NCI-H524 treated with DMSO at 0.1 percent for 48 hours (cell line): ENCODE measurements around the gene PRR35.

ENCODE experiments used
- DNase-seq: peaks from one replicate; lab custom pipeline; 2025; lab: John Stamatoyannopoulos, UW

Gene PRR35

DNA sequence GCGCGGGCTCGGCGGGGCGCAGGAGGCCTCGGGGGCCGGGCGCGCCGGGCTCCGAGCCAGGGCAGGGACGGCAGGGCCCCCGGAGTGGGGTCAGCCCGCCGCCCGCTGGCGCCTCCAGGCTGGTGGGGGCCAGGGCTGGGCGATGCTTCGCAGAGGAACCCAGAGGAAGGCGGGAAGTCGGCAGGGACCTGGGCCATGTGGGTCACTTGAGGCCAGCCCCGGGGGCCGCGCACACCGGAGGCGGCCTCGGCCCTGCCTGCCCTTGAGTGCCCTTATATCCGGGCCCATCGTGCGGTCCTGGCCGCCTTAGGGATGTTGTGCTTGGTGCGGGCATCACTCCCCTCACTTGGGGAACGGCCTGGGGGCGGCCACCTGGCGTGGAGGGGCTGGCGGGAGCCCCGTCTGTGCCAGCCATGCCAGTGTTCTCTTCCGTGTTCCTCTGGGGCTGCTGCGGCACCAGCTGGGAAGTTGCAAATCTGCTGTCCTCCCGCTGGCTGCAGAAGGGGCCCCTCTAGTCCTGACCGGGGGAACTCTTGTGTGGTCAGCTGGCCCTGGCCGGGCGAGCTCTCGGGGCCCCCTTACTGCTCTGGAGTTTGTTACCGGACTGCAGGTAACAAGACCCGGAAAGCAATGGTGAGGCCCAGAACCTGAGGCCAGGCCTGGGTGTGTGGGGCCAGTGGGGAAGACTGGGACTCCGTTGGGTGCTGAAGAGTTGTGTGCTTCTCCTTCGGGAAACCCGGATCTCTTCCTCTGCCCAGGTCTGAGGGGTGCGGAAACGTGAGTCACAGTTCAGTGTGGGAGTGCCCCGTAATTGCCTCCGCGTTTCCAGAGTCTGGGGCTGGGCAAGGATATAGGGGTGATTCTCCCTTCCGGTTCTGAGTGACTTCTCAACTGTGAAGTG is 31.8 kb upstream of the PRR35 start:
- DNase-seq = no peak

DNA sequence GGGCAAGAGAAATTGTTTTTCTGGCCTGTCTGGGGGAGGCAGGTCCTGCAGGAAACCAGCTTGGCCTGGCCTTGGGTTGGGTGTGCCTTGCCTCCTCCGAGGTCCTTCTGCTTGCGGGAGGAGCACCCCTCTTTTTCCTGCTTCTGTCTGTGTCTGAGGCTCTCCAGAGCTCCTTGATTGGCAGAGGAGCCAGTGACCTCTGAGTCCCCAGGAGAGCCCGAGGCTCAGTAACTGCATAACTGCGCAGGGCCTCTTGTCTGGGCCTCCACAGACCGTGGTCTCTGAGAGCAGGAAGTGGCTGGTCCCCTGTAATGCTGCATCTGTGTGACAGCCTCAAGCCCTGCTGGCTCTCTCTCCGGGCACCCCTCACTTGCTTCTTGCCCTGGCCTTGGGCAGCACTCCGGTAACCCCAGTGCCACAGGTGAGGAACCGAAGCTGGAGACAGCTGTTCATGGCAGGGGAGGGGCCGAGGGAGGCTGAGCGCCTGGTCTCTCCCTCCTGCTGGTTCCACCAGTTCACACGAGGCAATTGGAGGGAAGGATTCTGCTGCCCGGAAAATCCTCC is 31.1 kb upstream of the PRR35 start:
- DNase-seq = no peak

DNA sequence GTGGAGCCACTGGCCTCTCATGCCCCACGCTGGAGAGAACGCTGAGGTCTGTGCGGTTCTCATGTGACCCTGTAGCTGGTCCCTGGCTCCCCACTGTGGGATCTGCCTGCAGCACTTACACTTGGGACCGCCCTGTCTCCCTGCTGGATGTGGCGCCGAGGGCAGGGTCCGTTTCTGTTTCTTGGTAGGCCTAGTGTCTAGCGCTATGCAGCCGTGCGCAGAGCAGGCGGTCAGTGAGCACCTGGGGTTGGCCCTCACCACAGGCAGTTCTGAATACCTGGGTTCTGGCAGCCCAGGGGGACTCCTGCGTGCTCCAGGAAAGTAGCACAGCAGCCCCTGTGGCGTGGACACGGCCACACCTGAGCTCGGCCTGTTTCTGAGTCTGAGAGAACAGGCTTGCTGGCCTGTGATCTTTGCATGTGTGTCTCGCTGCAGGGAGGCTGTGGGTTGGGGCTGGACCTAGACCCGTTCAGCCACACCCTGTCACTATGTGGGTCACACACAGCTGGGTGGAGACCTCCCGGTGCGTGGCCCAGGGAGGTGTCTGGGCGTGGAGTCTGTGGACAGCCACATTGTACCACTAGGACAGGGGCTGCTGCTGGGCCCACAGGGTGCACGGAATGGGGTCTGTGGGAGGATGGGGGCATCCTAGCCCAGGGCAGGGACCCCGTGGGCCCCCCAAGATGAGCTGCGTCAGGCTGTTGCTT is 29.9 kb upstream of the PRR35 start:
- DNase-seq = no peak

DNA sequence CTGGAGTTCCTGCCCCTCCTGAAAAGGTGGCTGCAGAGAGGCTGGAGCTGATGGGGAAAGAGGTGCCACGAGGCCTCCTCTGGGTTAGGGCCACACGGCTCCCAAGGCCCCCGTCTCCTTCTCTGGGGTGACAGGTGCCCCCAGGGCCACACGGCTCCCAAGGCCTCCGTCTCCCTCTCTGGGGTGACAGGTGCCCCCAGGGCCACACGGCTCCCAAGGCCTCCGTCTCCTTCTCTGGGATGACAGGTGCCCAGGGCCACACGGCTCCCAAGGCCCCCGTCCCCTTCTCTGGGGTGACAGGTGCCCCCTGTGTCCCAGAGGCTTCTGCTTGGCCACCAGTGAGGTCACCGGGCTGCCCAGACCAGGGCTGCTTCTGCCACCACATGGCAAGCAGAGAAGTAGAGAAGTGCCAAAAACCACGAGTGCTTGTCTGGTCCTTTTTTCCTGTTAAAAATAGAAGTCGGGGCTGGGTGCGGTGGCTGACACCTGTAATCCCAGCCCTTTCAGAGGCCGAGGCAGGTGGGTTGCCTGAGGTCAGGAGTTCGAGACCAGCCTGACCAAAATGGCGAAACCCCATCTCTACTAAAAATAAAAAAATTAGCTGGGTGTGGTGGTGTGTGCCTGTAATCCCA is 28.6 kb upstream of the PRR35 start:
- DNase-seq = no peak

DNA sequence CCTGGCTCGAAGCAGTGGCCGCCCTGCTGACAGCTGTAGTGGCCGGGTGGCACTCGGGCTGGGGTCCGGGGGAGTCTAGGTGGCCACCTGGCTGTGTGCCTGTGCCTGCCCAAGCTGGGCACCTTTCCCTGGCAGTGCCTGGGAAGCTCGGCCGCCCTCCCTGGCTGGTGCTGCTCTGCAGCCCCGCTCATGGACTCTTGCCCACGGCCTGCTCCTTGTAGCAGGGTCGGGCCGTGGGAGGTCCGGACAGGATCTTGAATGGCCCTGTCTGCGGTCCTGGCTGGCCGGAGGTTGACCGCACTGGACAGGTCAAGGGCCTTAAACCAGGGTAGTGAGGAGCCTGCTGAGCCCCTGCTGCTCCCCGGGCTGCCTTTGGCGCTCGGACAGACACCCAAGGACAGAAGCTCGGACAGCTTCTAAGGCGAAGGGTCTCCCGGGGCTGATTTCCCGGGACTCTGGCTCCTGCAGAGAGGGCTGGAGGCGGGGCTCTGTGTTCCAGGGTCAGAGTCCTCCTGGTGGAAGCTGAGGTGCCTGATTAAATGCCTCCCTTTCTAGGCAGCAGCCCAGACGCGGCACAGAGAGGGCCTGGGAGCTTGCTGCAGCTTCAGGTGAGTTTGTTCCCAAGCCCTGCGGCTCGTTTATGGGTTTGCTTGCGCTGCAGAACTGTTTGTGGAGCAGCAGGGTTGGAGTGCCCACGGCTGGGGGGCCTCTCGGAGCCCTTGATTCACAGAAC is 26.6 kb upstream of the PRR35 start:
- DNase-seq = no peak

DNA sequence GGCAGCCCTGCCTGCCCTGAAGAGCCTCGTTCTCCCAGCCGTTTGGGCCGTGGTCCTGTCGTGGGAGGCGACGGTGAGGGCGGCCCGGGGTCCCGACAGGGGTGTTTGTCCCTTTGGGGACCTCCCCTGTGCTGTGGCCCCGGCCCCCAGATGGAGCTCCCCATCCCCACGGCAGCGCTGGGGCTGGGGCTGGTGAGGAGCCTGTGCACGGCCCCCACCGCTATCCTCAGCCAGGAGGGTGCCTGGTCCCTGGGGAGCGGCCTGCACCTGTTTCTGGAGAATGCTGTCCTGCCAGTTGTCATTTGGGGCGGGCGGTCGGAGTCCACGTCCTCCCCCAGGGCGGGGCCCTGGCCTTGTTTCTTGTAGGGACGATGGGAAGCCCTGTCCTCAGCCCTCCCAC is 26.1 kb upstream of the PRR35 start:
- no peak for DNase-seq

DNA sequence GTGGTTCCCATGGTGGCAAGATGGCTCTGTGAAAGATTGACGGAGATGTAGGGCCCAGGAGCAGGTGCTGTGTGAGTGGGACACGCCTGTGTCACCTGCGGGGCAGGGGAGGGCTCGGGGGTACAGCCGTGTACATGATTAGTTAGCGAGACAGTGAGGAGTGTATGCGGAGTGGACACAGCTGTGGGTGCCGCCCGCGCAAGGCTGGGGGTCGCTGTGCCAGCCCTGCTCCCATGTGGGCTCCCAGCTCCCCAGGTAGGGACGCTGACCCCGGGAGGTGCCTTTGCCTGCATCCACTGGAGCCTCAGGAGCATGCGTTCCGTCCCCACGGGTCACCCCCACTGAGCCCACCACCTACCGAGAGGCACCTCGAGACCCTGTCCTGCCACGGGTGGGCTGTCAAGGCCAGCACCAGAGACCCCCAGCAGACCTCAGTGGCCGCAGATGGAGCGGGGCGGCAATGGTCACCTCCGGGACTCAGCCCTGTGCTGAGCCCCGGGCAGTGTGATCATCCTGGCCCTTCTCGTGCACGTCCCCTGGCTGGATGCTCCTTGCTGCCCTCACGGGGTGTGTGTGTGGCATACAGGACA is 25.2 kb upstream of the PRR35 start:
- DNase-seq = no peak

DNA sequence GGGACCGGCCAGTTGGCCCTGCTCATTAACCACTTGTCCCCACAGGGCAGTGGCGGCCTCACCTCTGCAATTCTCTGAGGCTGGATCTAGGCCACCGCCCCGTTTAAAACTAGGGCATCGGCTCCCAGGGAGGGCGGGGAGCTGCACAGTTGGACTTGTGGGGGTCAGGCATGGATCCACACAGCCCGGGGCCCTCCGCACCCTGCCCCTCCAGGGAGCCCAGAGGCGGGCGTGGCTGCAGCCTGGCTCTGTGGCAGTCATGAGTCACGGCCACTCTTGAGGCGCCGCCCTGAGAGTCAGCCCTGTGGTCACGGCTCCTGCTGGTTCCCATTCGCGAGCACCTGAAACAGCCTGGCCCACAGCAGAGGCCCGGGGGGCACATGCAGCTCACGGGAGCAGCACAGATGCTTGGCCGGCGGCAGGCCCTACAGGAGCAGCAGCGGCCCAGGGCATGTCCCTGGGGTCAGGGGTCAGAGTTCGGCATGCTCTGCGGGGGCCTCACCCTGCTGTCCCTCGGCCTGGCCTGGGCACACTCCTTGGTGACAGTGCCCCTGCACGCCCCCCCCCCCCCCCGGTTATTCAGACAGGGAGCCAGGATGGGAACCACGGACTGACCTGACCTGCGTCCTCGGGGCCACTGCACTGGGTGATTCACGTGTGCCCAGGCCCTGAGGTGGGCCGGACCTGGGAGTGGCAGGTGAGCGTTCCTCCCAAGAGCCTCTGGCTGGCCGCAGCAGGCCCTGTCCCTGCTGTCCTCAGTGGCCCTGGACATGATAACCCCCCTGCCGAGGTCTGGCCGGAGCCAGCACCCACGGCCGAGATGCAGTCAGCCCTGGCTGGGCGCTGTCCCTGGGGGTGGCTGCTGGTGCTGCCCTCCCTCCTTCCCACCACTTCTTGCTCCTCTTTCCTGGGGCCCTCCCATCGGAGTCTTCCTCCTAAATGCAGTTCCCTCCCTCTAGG is 24.5 kb upstream of the PRR35 start:
- DNase-seq = no peak

DNA sequence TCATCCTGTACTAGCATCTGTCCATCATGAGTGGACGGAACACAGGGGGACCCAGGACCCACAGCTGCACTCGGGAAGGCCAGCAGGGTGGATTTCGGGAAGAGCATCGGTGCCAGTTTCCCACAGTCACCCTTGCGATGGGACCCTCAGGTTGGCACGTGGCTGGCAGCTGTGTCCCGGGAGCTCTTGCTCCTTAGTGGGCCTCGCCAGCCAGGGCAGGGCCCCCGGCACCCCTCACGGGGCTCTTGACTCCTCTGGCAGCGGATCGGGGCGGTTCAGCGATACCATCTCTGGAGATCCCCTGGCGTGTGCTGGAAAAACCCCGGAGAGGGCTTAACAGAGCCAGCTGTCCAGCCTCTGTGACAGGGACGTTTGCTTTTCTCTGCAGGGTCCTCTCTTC is 23.4 kb upstream of the PRR35 start:
- no peak for DNase-seq

DNA sequence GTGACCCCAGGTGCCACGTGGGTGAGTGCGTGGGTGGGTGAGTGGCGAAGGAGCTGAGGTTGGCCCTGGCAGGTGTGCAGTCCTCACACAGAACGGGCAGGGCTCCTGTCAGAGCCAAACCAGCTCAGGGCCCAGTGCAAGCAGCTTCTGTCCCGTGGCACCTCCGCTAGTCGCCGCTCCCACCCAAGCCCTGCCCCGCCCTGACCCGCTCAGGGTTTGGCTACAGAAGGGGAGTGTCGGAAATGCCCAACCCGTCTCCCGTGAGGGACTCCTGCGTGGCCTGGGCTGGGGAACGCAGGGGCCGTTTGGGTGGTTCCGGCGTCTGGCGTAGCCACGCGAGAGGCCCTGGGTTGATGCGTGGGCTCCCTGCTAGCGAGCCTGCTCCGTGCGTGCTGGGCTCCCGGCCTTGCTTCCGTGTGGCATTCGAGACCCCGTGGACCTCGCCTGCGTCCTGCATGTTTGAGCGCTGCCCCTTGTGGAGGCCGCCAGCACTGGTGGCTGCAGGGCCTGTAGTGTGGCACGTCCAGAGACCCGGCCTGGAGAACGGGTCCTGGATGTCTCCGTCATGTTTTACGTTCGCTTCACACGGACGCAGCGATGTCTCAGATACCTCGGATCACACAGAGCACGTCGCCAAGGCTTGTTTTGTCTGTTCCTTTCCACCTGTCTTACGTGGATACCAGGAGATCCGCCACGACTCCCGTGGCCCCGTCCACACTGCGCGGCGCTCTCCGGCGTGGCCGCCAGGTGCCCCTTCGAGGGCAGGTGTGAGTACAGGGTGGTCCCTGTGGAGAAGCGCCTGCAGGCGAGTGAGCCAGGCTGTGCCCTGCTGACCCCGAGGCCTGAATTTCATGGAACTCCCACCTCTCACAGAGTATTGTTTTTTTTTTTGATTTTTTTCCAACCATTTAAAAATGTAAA is 22.5 kb upstream of the PRR35 start:
- no peak for DNase-seq

DNA sequence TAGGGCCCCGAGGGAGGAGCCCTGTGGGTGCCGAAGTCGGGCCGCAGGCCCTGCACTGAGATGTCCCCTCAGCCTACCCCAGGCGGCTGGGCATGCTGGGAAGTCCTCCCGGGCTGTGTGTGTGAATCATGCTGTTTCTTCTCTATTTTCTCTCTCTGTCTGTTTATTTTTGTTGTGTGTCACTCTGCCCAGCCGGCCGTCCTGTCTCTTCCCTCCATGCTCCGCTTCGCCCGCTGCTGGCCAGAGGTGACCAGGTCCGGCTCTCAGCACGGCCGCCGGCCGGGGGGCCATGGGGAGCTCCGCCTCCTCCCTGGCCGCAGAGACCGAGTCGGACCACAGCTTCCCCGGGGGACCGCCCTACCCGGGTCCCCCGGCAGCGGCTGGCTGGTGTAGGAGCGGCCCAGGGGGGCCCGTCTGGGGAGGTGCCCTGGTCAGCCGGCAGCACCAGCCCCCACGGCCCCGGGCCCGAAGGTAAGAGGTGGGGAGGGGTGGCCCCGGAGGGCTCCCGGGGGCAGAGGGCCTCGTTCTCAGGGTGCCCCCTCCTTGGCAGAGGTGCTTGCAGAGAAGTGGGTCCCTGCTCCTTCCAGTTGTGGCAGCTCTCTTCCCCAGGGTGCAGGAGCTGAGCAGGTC is 20.2 kb upstream of the PRR35 start:
- no peak for DNase-seq

DNA sequence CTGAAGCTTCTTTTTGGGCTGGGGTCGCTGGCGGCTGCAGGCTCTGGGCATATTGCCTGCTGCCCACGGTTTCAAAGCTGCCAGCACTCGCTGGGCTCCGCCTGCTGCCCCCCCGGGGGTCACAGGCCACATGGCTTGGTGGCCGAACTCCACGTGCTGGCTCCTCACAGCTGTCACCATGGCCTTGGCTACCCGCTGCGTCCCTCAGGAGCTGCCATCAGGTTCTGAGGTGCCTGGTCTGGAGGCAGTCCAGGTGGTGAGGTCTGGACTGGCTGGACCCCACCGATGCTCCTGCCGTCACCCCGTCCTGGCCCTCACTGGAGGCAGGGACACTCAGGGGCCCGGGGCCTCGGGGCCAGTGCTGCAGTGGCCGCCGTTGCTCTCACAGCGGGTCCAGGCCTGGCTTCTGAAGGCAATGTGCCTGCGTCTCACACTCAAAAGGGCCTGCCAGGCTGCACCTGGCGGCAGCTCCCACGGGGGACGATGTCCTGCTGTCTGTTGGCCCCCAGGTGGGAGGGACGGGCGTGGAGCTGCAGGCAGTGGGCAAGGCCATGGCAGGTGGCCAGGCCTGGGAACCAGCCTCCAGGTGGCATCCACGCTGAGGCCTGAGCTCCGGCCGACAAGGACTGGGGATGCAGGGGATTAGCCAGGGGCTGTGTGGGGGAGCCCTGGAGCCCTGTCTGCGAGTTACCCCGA is 19.4 kb upstream of the PRR35 start:
- DNase-seq = no peak

DNA sequence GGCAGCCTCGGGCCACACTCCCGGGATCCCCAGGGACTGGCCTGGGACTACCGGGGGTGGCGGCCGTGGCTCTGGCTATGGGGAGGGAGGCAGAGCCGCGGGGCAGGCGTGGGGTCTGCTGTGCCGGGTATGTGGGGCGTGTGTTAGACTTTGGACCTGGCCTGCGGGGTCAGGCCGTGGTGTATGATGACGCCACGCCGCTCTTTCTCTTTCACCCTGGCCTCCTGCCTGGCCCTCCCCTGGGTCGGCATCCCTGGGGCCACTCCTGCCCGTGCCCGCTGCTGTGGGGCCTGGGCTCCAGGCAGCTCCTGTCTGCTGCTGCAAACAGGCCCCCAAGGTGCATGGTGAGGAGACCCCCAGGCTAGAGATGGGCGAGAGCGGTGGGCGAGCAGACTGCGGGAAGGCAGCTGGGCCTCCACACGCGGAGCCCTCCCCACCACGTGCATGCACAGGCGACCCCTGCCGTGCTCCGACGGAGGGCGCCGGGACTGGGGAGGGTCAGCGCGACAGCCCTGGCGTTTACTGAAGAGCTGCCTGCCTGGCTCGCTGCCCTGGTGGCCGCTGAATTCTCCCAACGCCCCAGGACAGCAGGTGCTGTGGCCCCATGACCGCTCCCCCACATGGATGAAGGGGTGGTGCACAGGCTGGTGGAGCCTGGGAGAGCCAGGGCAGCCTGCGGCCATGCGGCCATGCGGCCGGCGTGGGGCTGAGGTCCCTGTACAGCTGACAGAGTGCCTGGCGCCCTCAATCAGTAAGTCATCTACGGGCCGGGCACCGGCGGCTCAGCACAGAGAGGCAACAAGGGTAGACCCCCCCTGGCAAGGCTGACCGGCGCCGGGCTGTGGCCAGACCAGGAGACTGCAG is 16.7 kb upstream of the PRR35 start:
- no peak for DNase-seq

DNA sequence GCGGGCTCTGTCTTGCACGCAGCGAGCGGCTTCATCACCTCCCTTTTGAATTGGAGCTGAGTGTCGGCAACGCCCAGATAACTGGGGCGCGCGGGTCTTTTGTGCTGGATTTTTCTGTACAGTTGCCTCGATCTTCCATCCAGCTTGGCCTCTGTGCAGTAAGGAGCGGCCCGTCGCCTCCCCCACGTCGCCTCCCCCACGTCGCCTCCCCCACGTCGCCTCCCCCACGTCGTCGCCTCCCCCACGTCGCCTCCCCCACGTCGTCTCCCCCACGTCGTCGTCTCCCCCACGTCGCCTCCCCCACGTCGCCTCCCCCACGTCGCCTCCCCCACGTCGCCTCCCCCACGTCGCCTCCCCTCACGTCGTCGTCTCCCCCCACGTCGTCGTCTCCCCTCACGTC is 15.7 kb upstream of the PRR35 start:
- no peak for DNase-seq

DNA sequence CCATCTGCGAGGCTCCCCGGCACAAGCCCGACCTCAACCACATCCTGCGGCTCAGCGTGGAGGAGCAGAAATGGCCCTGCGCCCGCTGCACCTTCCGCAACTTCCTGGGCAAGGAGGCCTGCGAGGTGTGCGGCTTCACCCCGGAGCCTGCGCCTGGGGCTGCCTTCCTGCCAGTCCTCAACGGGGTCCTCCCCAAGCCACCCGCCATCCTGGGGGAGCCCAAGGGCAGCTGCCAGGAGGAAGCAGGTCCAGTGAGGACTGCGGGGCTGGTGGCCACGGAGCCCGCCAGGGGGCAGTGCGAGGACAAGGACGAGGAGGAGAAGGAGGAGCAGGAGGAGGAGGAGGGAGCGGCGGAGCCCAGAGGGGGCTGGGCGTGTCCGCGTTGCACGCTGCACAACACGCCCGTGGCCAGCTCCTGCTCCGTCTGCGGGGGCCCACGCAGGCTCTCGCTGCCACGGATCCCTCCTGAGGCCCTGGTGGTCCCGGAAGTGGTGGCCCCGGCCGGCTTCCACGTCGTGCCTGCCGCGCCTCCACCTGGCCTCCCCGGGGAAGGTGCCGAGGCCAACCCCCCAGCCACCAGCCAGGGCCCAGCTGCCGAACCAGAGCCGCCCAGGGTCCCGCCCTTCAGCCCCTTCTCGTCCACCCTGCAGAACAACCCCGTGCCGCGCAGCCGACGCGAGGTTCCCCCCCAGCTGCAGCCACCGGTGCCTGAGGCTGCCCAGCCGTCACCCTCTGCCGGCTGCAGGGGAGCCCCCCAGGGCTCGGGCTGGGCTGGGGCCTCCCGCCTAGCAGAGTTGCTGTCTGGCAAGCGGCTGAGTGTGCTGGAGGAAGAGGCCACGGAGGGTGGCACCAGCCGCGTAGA is 13.1 kb upstream of the PRR35 start:
- no peak for DNase-seq

DNA sequence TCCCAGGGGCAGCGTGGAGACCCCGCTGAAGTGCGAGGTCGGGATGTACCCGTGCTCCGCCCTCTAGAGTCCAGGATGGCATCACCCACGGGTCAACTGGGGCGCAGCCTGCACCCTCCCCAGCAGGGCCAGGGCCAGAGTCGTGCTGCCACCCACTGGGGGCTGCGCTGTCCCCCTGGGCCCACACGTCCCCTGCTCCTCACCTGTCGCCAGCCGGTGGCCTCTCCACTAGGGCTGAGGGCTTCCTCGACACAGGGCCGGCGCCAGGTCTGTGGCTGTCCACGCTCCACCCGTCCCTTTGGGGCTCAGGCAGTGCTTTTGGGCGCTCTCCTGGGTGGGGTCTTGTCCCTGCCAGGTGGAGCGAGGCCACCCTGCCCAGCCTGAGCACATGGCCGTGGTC is 11.6 kb upstream of the PRR35 start:
- no peak for DNase-seq
